CD14-positive monocyte (primary cell): Measurements from ENCODE around the gene NPR3. TPM values are rescaled to one million over a fixed set of nuclear protein-coding genes. Genes with fewer than 3 reads are reported as not detected.

Experiments
- DNase-seq, 3 donors: peaks; one replicate each; pipeline ENCODE4 v3.0.0-alpha.2; 2011 to 2022
- H2AFZ ChIP-seq: 2 replicates; pipeline ENCODE4 v1.6.0; 2012; ENCODE audit warnings: mild to moderate bottlenecking, low read depth, low read length, inconsistent platforms; ENCODE audit not compliant: insufficient read depth, poor library complexity, severe bottlenecking
- H3K27ac ChIP-seq, 2 donors: 1 replicate in 1 of 2; 2 replicates in 1 of 2; pipeline ENCODE4 v1.5.1; 2012 to 2013; ENCODE audit warnings: low read length in 2 of 2, control low read depth in 1 of 2, inconsistent platforms in 1 of 2, low read depth in 1 of 2, mild to moderate bottlenecking in 1 of 2
- H3K27me3 ChIP-seq, 2 donors: one replicate each; pipeline versions ENCODE4 v1.6.0 to v1.6.1; 2011 to 2013; ENCODE audit warnings: low read length in 2 of 2; ENCODE audit not compliant: control insufficient read depth in 2 of 2, insufficient read depth in 2 of 2
- H3K36me3 ChIP-seq, 2 donors: replicated peaks in 1 of 2; 1 replicate in 1 of 2; 2 replicates in 1 of 2; pipeline versions ENCODE4 v1.5.1 to v1.6.1; 2012 to 2013; ENCODE audit warnings: low read length in 2 of 2, control low read depth in 1 of 2, inconsistent platforms in 1 of 2, mild to moderate bottlenecking in 1 of 2; ENCODE audit not compliant: insufficient read depth in 2 of 2, control insufficient read depth in 1 of 2
- H3K4me1 ChIP-seq, 2 donors: 1 replicate in 1 of 2; 2 replicates in 1 of 2; pipeline versions ENCODE4 v1.5.1 to v1.6.1; 2012 to 2013; ENCODE audit warnings: low read length in 2 of 2, control low read depth in 1 of 2, inconsistent platforms in 1 of 2, mild to moderate bottlenecking in 1 of 2, moderate library complexity in 1 of 2; ENCODE audit not compliant: insufficient read depth in 2 of 2, control insufficient read depth in 1 of 2
- H3K4me2 ChIP-seq: replicated peaks from 2 replicates; pipeline ENCODE3; 2012; ENCODE audit warnings: low read length, moderate library complexity, mild to moderate bottlenecking; ENCODE audit not compliant: poor library complexity, severe bottlenecking; ENCODE audit errors: extremely low read depth
- H3K4me3 ChIP-seq, 3 experiments: fragments of 200-600 bp in 1 of 3; sonication (generic) in 1 of 3; replicated peaks in 1 of 3; 1 replicate in 2 of 3; 2 replicates in 1 of 3; pipeline ENCODE4 v1.5.1; 2011 to 2013; ENCODE audit warnings: low read length in 3 of 3, mild to moderate bottlenecking in 3 of 3, control low read depth in 2 of 3, low read depth in 2 of 3, inconsistent platforms in 1 of 3, moderate library complexity in 1 of 3
- H3K79me2 ChIP-seq: 2 replicates; pipeline ENCODE4 v1.6.0; 2012; ENCODE audit warnings: mild to moderate bottlenecking, control low read depth, inconsistent platforms, low read length, moderate library complexity; ENCODE audit not compliant: insufficient read depth
- H3K9ac ChIP-seq: 2 replicates; pipeline ENCODE4 v1.6.0; 2017; ENCODE audit warnings: low read length, mild to moderate bottlenecking; ENCODE audit not compliant: insufficient read depth, poor library complexity, severe bottlenecking
- H3K9me3 ChIP-seq, 2 donors: replicated peaks in 1 of 2; 1 replicate in 1 of 2; 2 replicates in 1 of 2; pipeline versions ENCODE4 v1.5.1 to v1.6.1; 2012 to 2013; ENCODE audit warnings: low read length in 2 of 2, control low read depth in 1 of 2; ENCODE audit not compliant: control insufficient read depth in 1 of 2, insufficient read depth in 1 of 2
- H4K20me1 ChIP-seq: 2 replicates; pipeline ENCODE4 v1.6.0; 2012; ENCODE audit warnings: mild to moderate bottlenecking, low read length, control low read depth, moderate library complexity; ENCODE audit not compliant: insufficient read depth
- H3K27ac Mint-ChIP-seq, 7 donors: one replicate each; pipeline ENCODE4 v1.8.0; 2020; ENCODE audit warnings: mild to moderate bottlenecking in 7 of 7, mixed read lengths in 7 of 7, moderate library complexity in 6 of 7, inconsistent platforms in 2 of 7
- H3K27me3 Mint-ChIP-seq, 3 donors: one replicate each; pipeline ENCODE4 v1.8.0; 2021 to 2022; ENCODE audit warnings: low read depth in 3 of 3, mild to moderate bottlenecking in 3 of 3, mixed read lengths in 3 of 3, moderate library complexity in 3 of 3, inconsistent platforms in 1 of 3
- H3K36me3 Mint-ChIP-seq, 2 donors: one replicate each; pipeline ENCODE4 v1.8.0; 2020; ENCODE audit warnings: mixed read lengths in 2 of 2, inconsistent platforms in 1 of 2, mild to moderate bottlenecking in 1 of 2
- H3K4me1 Mint-ChIP-seq: one replicate; pipeline ENCODE4 v1.8.0; 2020; ENCODE audit warnings: mild to moderate bottlenecking, mixed read lengths
- H3K4me3 Mint-ChIP-seq, 2 donors: one replicate each; pipeline ENCODE4 v1.8.0; 2020; ENCODE audit warnings: mild to moderate bottlenecking in 2 of 2, mixed read lengths in 2 of 2, moderate library complexity in 1 of 2
- H3K9me3 Mint-ChIP-seq, 7 donors: one replicate each; pipeline ENCODE4 v1.8.0; 2020 to 2022; ENCODE audit warnings: mixed read lengths in 7 of 7, mild to moderate bottlenecking in 6 of 7, moderate library complexity in 6 of 7, inconsistent platforms in 2 of 7
- WGBS: methylation state at CpG from one replicate; pipeline ENCODE4 v1.1.5; 2013; ENCODE audit warnings: missing lambda C conversion rate; ENCODE audit not compliant: insufficient coverage; 5-methylcytosine and 5-hydroxymethylcytosine counted together
- intact Hi-C, 2 donors: fragments of 100-400 bp; cut with micrococcal nuclease; formaldehyde crosslinking; loops; one replicate each; pipeline versions ENCODE4 v1.15.0 to v1.15.1; 2023
- polyA plus RNA-seq, 3 donors: library from polyadenylated mRNA; depleted of rRNA in 1 of 3; unstranded in 2 of 3; stranded (reverse) in 1 of 3; fragments of 300-500 nt in 2 of 3; fragments of >200 nt in 1 of 3; fragmentation: Illumina TruSeq in 2 of 3; gene quantifications; 1 replicate in 2 of 3; 2 replicates in 1 of 3; pipeline ENCODE4 v1.2.3, GENCODE V29; 2012 to 2021
- TF ChIP-seq, protein P1 (sequence below): fragments of 200-600 bp; IDR thresholded peaks from one replicate; pipeline ENCODE4 v1.8.0; 2022; ENCODE audit warnings: antibody characterized with exemption, mild to moderate bottlenecking

Gene NPR3
- polyA plus RNA-seq, 3 donors: not detected

DNA sequence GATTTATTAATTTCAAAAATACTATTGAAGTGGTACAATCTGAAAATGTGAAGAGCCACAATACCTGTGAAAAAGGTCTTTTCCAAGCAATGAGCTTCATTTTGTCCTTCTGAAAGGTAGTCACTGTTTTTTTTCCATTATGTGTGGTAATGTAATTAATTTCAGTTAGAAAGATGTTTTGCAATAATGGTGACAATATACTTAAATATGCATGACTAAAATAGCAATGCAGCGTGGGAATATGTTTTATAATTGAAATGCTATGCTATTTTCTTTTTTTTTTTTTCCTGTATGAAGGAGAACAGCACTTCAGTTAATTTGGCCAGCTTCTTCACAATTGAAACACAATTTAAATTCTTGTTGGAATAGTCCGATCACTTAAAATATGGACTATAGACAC is 41.9 kb downstream of the NPR3 start:
- no peak overlapping the region for H3K27ac Mint-ChIP-seq
- Histone ChIP-seq H3K9me3 (no peaks in the 10 kb centered on the region), H2AFZ (no peak overlapping the region), H4K20me1 (no peaks in the 10 kb centered on the region), H3K9ac (no peak overlapping the region), H3K36me3 (no peaks in the 10 kb centered on the region), H3K4me1 (no peaks in the 10 kb centered on the region), H3K79me2 (no peaks in the 10 kb centered on the region), H3K27ac (no peak overlapping the region), H3K4me3 (no peak overlapping the region), H3K27me3 (no peaks in the 10 kb centered on the region), H3K4me2 (no peak overlapping the region)
- no peak for DNase-seq
- no peaks in the 10 kb centered on the region for H3K4me1 Mint-ChIP-seq
- peaks cover 0 to 6% (median 1%) of the 10 kb centered on the region in 7 donors for H3K9me3 Mint-ChIP-seq
- no peak overlapping the region for H3K4me3 Mint-ChIP-seq
- H3K27me3 Mint-ChIP-seq: peaks cover 0 to 2% (median 0%) of the 10 kb centered on the region in 3 donors
- intact Hi-C loops: no loop called here
- no peaks in the 10 kb centered on the region for H3K36me3 Mint-ChIP-seq
- WGBS: no CpG with 5 or more reads among the region's 2 CpGs
- TF ChIP-seq, protein P1, sequence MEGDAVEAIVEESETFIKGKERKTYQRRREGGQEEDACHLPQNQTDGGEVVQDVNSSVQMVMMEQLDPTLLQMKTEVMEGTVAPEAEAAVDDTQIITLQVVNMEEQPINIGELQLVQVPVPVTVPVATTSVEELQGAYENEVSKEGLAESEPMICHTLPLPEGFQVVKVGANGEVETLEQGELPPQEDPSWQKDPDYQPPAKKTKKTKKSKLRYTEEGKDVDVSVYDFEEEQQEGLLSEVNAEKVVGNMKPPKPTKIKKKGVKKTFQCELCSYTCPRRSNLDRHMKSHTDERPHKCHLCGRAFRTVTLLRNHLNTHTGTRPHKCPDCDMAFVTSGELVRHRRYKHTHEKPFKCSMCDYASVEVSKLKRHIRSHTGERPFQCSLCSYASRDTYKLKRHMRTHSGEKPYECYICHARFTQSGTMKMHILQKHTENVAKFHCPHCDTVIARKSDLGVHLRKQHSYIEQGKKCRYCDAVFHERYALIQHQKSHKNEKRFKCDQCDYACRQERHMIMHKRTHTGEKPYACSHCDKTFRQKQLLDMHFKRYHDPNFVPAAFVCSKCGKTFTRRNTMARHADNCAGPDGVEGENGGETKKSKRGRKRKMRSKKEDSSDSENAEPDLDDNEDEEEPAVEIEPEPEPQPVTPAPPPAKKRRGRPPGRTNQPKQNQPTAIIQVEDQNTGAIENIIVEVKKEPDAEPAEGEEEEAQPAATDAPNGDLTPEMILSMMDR: no peak

DNA sequence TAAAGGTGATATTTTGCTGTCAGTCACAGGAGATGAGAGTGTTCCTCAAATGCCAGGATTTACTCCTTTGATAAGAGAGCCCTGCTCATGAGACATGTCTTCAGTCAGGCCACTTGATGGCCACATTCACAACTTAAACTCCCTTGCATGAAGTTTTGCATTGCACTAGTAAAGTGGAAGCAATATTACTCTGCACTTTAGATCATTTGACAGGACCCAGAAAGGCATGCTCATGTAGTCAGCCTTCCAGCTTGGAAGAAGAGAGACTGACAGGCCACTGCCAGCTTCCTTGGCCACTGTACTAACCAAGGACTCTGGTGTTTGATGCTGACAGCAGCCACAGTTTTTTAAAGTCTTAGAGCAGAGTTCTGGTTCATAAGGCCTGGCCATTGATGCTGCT is 42.6 kb downstream of the NPR3 start:
- Histone ChIP-seq H3K36me3 (no peaks in the 10 kb centered on the region), H3K79me2 (no peaks in the 10 kb centered on the region), H3K4me3 (no peak overlapping the region), H3K4me1 (no peaks in the 10 kb centered on the region), H3K27ac (no peak overlapping the region), H3K4me2 (no peak overlapping the region), H4K20me1 (no peaks in the 10 kb centered on the region), H3K9ac (no peak overlapping the region), H3K9me3 (no peaks in the 10 kb centered on the region), H2AFZ (no peak overlapping the region), H3K27me3 (no peaks in the 10 kb centered on the region)
- Mint-ChIP-seq H3K9me3 (peaks cover 0 to 6% (median under 1%) of the 10 kb centered on the region in 7 donors), H3K27ac (no peak overlapping the region), H3K4me3 (no peak overlapping the region), H3K27me3 (peaks cover 0 to 2% (median 2%) of the 10 kb centered on the region in 3 donors), H3K4me1 (no peaks in the 10 kb centered on the region), H3K36me3 (no peaks in the 10 kb centered on the region)
- TF ChIP-seq, protein P1: no peak
- intact Hi-C loops: no loop called here
- DNase-seq: no peak
